Measurements from ENCODE around the gene CDH23. TPM values are rescaled to one million over a fixed set of nuclear protein-coding genes. Genes with fewer than 3 reads are reported as not detected.

CDH23 gene
- total and polyA plus RNA-seq, 10 of the 15 experiments (the other 5 are each of a cell fraction or from before 2014, with no cell fraction given): 0.09 to 0.40 (median 0.15) TPM; not detected in 1

DNA sequence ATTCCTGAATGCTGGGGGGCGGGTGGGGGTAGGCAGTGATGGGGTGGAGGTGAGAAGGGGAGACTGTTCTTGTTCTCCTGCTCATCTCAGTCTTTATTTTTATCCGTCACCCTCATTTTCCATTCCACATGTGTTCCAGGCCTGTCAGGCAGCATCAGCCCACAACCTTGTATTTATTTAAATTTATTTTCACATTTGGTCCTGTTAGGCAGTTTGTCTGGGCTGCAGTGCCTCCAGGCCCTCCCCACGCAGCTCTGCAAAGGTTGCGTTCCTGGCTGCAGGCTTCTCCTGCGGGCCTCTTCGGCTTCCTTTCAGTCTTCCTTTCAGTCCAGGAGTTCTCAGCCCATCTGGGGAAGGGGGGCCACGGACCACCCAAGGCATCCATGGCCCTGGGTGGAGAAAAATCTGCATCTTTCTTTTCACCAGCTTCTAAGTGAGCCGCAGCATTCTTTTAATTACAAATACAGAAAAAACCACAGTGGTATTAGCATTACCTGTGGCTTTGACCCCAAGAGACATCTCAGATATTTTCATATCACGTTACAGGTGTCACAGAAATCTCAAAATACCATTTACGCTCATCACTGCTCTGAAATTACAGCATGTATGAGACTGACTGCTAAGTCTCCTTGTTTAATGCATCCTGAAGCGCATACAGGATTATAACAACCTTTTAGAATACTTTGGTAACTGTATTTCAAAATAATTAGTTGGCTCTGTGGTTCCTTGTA is 228.9 kb downstream of the CDH23 start:
- H3K4me3 ChIP-seq: no peak overlapping the region
- ChIA-PET POLR2A (interaction anchor here (0.6 kb wide), 1 partner anchor 248 kb away, joined by 5 read pairs; no protein-coding TSS in a partner anchor), CTCF (interaction anchor here (0.8 to 1.0 kb wide), 2 partner anchors 13 to 55 kb away, joined by 3 to 4 read pairs; no protein-coding TSS in a partner anchor), SMC1A (ENCODE audit: uncharacterized antibody, unreplicated experiment) (no interaction called here), RAD21 (ENCODE audit: unreplicated experiment) (no interaction called here)
- no peak for TF ChIP-seq ESRRA (IDR thresholded peaks at IDR 0.05; ENCODE audit: low read length)
- no peak for TF ChIP-seq FOXK2 (IDR thresholded peaks at IDR 0.05)
- no peak for TF ChIP-seq SP1 (IDR thresholded peaks at IDR 0.05; ENCODE audit: low read depth, low read length)
- TF ChIP-seq, protein P1, sequence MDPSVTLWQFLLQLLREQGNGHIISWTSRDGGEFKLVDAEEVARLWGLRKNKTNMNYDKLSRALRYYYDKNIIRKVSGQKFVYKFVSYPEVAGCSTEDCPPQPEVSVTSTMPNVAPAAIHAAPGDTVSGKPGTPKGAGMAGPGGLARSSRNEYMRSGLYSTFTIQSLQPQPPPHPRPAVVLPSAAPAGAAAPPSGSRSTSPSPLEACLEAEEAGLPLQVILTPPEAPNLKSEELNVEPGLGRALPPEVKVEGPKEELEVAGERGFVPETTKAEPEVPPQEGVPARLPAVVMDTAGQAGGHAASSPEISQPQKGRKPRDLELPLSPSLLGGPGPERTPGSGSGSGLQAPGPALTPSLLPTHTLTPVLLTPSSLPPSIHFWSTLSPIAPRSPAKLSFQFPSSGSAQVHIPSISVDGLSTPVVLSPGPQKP (IDR thresholded peaks at IDR 0.05; ENCODE audit: low read depth, low read length): no peak
- no peak for TF ChIP-seq TCF12 (IDR thresholded peaks at IDR 0.05; ENCODE audit: low read depth, low read length)
- no peak for TF ChIP-seq KAT2A (conservative IDR thresholded peaks at IDR 0.05; ENCODE audit: control insufficient read depth, low read depth, low read length)
- no peak for TF ChIP-seq POLR2A (IDR thresholded peaks at IDR 0.05; ENCODE audit: low read depth, low read length)
- no peak for TF ChIP-seq ZBED1 (IDR thresholded peaks at IDR 0.05; ENCODE audit: borderline replicate concordance)
- TF ChIP-seq ZNF384 (IDR thresholded peaks at IDR 0.05; ENCODE audit: borderline replicate concordance, low read depth, low read length): no peak
- no peak for TF ChIP-seq BHLHE40 (IDR thresholded peaks at IDR 0.05; ENCODE audit: borderline replicate concordance in 1 of 2, low read depth in 2 of 2, low read length in 1 of 2)
- TF ChIP-seq MYC (IDR thresholded peaks at IDR 0.05; ENCODE audit: insufficient read depth, insufficient read length, insufficient replicate concordance, low read length, severe bottlenecking): no peak
- TF ChIP-seq SMC3 (IDR thresholded peaks at IDR 0.05; ENCODE audit: borderline replicate concordance, low read length): no peak
- no peak for TF ChIP-seq POLR2AphosphoS2 (IDR thresholded peaks at IDR 0.05; ENCODE audit: low read depth, low read length)
- no peak for TF ChIP-seq STAT3 (IDR thresholded peaks at IDR 0.05; ENCODE audit: low read depth, low read length)
- TF ChIP-seq FOXM1 (IDR thresholded peaks at IDR 0.05; ENCODE audit: low read depth, low read length): no peak
- no peaks in the 10 kb centered on the region for H3K79me2 ChIP-seq (ENCODE audit: control insufficient read depth, insufficient read depth, low read length)
- FAIRE-seq (no peak), DNase-seq (ENCODE audit: low read depth, low spot score) (no peak), ATAC-seq (no peak)
- H3K27ac ChIP-seq (ENCODE audit: control insufficient read depth, insufficient read depth): no peak overlapping the region
- peaks cover 12% of the 10 kb centered on the region for H3K4me1 ChIP-seq (ENCODE audit: control insufficient read depth, insufficient read depth, low read length)
- 17% methylated on average over 10 of the region's 11 CpGs for WGBS (ENCODE audit: insufficient coverage, insufficient replicate concordance, low lambda C conversion rate, missing lambda C conversion rate)
- intact Hi-C loops (cut with micrococcal nuclease; ENCODE audit: unreplicated experiment): no loop called here
- in situ Hi-C loops (cut with MboI): no loop called here
- no peaks in the 10 kb centered on the region for H4K20me1 ChIP-seq (ENCODE audit: control insufficient read depth, insufficient read depth)
- no peak overlapping the region for H3K4me2 ChIP-seq (ENCODE audit: control insufficient read depth, insufficient read depth)
- no peaks in the 10 kb centered on the region for H3K36me3 ChIP-seq (ENCODE audit: control insufficient read depth in 2 of 2, insufficient read depth in 2 of 2, low read length in 1 of 2)
- H3K9me3 ChIP-seq (replicated peaks; ENCODE audit: control insufficient read depth, insufficient read depth, low read length): no peaks in the 10 kb centered on the region
- peaks cover 0 to 10% of the 10 kb centered on the region in 2 experiments for H3K27me3 ChIP-seq (replicated peaks in 1 of 2; ENCODE audit: control insufficient read depth in 2 of 2, insufficient read depth in 2 of 2, low read length in 1 of 2)
- H2AFZ ChIP-seq (ENCODE audit: control insufficient read depth, low read depth, low read length): no peak overlapping the region
- no TSS peak for BruUV-seq (replicated peaks)
- H3K9ac ChIP-seq (ENCODE audit: control insufficient read depth, insufficient read depth, low read length): no peak overlapping the region

Data from GM12878 (cell line).